ENCODE data around the gene CFAP97. TPM values are rescaled to one million over a fixed set of nuclear protein-coding genes. Genes with fewer than 3 reads are reported as not detected.
A peak's percentile ranks its signal among the peaks of the same experiment; 100 is the strongest.

CFAP97 gene
- 10 to 100 TPM; 11.7 to 25.6 (median 20.5) TPM for total RNA-seq
- long read RNA-seq, partial matches to known transcripts = 6 of 6 reads
- long read RNA-seq, other reads (novel, unspliced or antisense) = 0 of 6 reads

GRCh38 chr4:185203486-185204237 lies at the start of gene CFAP97:
CFAP97 (minus strand) TSS chr4:185204000; CDS start chr4:185191196, 12,804 bp downstream.
- peak; percentile 95 to 97 (median 95) for DNase-seq
- H3K4me1 ChIP-seq = peaks cover 0 to 34% (median 12%) of the 10 kb centered on the region in 4 donors
- no peaks in the 10 kb centered on the region for H3K36me3 ChIP-seq
- H3K9me3 ChIP-seq = no peaks in the 10 kb centered on the region
- intact Hi-C loops (cut with DNase I) = loop anchor here in 1 of 2 donors (10.0 kb wide), 1 partner anchor 191 kb away; the partner anchor contains the start of genes ANKRD37 and LRP2BP
- WGBS (ENCODE audit: insufficient coverage, low coverage, low lambda C conversion rate, missing lambda C conversion rate) = 0% methylated on average over 13 of the region's 103 CpGs
- H3K4me3 ChIP-seq = peak within 1 kb of the TSS; percentile 75 to 93 (median 76)
- no peaks in the 10 kb centered on the region for H3K27me3 ChIP-seq
- ATAC-seq = peak; percentile 81 to 92 (median 86)
- H3K27ac ChIP-seq = peak within 1 kb of the TSS; percentile 95 to 98 (median 96)
- TF ChIP-seq CTCF (IDR thresholded peaks at IDR 0.05) = no peak
- TF ChIP-seq POLR2A (IDR thresholded peaks at IDR 0.05) = peak; percentile 91

- intact Hi-C loops (cut with DNase I) = no loop called here
- DNase-seq (no peak), ATAC-seq (no peak)
- Histone ChIP-seq H3K27ac (no peak overlapping the region), H3K36me3 (no peaks in the 10 kb centered on the region), H3K9me3 (no peaks in the 10 kb centered on the region), H3K4me3 (no peak overlapping the region), H3K27me3 (no peaks in the 10 kb centered on the region), H3K4me1 (no peaks in the 10 kb centered on the region)
- 82% methylated on average over 2 of the region's 2 CpGs for WGBS (ENCODE audit: insufficient coverage, low coverage, low lambda C conversion rate, missing lambda C conversion rate)
- no peak for TF ChIP-seq POLR2A (IDR thresholded peaks at IDR 0.05)
- TF ChIP-seq CTCF (IDR thresholded peaks at IDR 0.05) = no peak
Measured at GRCh38 chr4:185249105-185249504, 45.3 kb upstream of the CFAP97 start.

- ATAC-seq (no peak), DNase-seq (no peak)
- Histone ChIP-seq H3K9me3 (no peaks in the 10 kb centered on the region), H3K4me3 (no peak overlapping the region), H3K4me1 (no peaks in the 10 kb centered on the region), H3K27ac (no peak overlapping the region), H3K36me3 (no peaks in the 10 kb centered on the region), H3K27me3 (no peaks in the 10 kb centered on the region)
- intact Hi-C loops (cut with DNase I) = no loop called here
- TF ChIP-seq POLR2A (IDR thresholded peaks at IDR 0.05) = no peak
- TF ChIP-seq CTCF (IDR thresholded peaks at IDR 0.05) = no peak
- 95% methylated on average over 3 of the region's 3 CpGs for WGBS (ENCODE audit: insufficient coverage, low coverage, low lambda C conversion rate, missing lambda C conversion rate)
Measured at GRCh38 chr4:185248393-185249039, 44.7 kb upstream of the CFAP97 start.

- ATAC-seq = no peak
- no peak for DNase-seq
- H3K4me1 ChIP-seq = no peaks in the 10 kb centered on the region
- H3K9me3 ChIP-seq = no peaks in the 10 kb centered on the region
- TF ChIP-seq POLR2A (IDR thresholded peaks at IDR 0.05) (no peak), CTCF (IDR thresholded peaks at IDR 0.05) (no peak)
- no peaks in the 10 kb centered on the region for H3K27me3 ChIP-seq
- intact Hi-C loops (cut with DNase I) = no loop called here
- no peak overlapping the region for H3K27ac ChIP-seq
- H3K4me3 ChIP-seq = no peak overlapping the region
- 82% methylated on average over 1 of the region's 1 CpG for WGBS (ENCODE audit: insufficient coverage, low coverage, low lambda C conversion rate, missing lambda C conversion rate)
- no peaks in the 10 kb centered on the region for H3K36me3 ChIP-seq
Measured at GRCh38 chr4:185247151-185247550, 43.4 kb upstream of the CFAP97 start.
